HUES6 (cell line): ENCODE data around the gene DCC.

Experiments
- H3K27ac ChIP-seq: 2 replicates; pipeline ENCODE4 v1.7.0; 2013; ENCODE audit warnings: low read depth, mild to moderate bottlenecking, low read length, inconsistent platforms
- H3K27me3 ChIP-seq: 2 replicates; pipeline ENCODE4 v1.6.1; 2013; ENCODE audit warnings: low read length; ENCODE audit not compliant: control insufficient read depth, insufficient read depth
- H3K36me3 ChIP-seq: 2 replicates; pipeline ENCODE4 v1.6.1; 2013; ENCODE audit warnings: low read length; ENCODE audit not compliant: control insufficient read depth, insufficient read depth
- H3K4me1 ChIP-seq: 2 replicates; pipeline ENCODE4 v1.6.1; 2013; ENCODE audit warnings: low read length; ENCODE audit not compliant: control insufficient read depth, insufficient read depth
- H3K4me3 ChIP-seq: 2 replicates; pipeline ENCODE4 v1.5.1; 2013; ENCODE audit warnings: low read depth, low read length
- H3K9ac ChIP-seq: one replicate; pipeline ENCODE4 v1.6.1; 2013; ENCODE audit warnings: mild to moderate bottlenecking, low read length
- H3K9me3 ChIP-seq: 2 replicates; pipeline ENCODE4 v1.6.1; 2013; ENCODE audit warnings: low read depth, low read length; ENCODE audit not compliant: control insufficient read depth, insufficient read depth

DCC gene

GRCh38 chr18:52845036-52845435, 505.0 kb downstream of the DCC start:
- H3K9ac ChIP-seq = no peak overlapping the region
- no peaks in the 10 kb centered on the region for H3K27me3 ChIP-seq
- H3K4me1 ChIP-seq = no peaks in the 10 kb centered on the region
- no peaks in the 10 kb centered on the region for H3K36me3 ChIP-seq
- no peak overlapping the region for H3K27ac ChIP-seq
- no peaks in the 10 kb centered on the region for H3K9me3 ChIP-seq
- no peak overlapping the region for H3K4me3 ChIP-seq

GRCh38 chr18:52850031-52850560, 510.1 kb downstream of the DCC start:
- H3K9me3 ChIP-seq = no peaks in the 10 kb centered on the region
- H3K27me3 ChIP-seq = no peaks in the 10 kb centered on the region
- no peaks in the 10 kb centered on the region for H3K36me3 ChIP-seq
- H3K4me3 ChIP-seq = no peak overlapping the region
- H3K27ac ChIP-seq = no peak overlapping the region
- no peak overlapping the region for H3K9ac ChIP-seq
- H3K4me1 ChIP-seq = no peaks in the 10 kb centered on the region

DNA sequence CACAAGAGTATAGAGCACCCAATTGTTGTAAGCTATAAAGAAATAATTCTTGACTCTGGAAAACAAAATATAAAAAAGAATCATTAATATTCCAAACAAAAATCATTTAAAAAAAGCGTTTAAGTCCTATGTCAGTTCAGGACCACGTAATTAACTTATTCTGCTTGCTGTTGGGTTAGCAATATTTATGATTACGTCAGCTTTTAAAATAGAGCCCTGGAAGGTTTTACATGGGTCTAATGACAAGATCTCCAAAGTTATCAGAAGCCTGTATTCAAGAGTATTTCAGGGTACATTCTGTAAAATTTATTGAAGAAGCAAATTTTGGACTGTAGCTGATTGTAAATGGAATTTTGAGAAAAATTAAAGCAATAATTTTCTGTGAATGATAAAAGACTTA, 521.6 kb downstream of the DCC start:
- no peak overlapping the region for H3K27ac ChIP-seq
- no peak overlapping the region for H3K9ac ChIP-seq
- no peaks in the 10 kb centered on the region for H3K4me1 ChIP-seq
- no peaks in the 10 kb centered on the region for H3K36me3 ChIP-seq
- no peaks in the 10 kb centered on the region for H3K27me3 ChIP-seq
- H3K9me3 ChIP-seq = no peaks in the 10 kb centered on the region
- no peak overlapping the region for H3K4me3 ChIP-seq

DNA sequence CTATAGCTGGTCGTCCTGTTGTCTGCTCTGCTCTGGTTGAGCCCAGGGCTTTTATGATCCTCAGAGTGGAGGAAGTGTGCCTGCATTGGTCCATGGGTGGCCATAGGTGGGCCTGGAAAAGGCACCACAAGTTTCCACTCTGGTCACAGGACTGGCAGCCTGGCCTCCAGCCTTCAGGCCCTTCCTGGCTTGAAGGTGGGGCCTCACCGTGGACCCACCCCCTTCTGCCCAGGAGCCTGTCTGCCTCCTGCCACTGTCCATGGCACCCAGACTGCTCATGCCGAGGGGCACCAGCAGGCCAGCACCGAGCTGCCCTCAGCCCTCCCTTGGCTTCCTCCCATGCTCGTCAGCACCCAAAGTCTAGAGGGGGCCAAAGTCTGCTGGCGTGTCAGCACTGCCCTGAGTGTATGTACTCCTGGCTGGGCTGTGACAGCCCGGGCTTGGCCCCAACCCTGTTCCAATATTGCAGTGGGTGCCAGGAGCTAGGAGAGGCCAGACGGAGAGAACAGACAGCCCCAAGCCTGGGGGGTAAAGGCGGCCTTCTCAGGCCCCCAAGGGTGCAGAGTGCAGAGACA, 529.4 kb downstream of the DCC start:
- H3K9me3 ChIP-seq = no peaks in the 10 kb centered on the region

DNA sequence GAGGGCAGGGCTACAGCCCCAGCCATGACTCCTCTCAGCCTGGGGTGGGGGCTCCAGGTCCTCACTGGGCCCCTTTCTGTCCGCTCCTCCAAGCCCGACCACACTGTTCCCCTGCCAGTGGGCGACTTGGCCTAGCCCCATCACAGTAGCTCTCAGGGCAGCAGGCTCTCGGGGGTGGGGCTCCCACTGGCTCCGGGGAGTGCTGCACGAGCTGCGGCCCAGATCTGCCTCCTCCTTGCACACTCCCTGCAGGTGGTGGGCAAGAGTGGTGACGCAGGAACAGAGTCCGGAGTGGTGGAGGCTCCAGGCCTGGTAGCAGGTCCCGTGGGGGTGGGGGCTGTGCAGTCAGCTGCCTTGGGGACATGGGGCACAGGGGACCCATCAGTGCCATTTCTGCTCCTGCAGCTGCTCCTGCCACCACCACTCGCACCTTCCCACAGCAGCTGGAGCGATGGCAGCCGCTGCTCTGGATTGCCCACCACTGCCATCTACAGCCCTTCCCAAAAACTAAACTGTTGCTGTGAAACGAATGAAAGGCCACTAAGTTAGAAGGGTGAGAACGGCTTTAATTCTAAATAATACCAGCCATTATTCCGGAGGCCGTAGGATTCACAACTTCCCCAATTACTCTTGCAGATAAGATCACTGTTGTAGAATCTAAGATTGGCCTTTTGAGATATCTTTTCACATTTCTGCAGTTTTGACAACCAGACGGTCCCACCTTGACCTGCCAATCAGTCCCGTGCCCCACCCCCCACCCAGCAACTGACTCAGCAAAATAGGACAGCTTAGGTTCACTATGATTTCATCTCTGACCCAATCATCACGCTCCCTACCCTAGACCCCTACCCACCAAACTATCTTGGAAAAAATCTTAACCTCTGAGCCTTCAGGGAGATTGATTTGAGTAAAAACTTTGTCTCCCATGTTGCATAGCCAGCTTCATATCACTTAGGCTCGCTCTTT, 530.2 kb downstream of the DCC start:
- H3K9me3 ChIP-seq = no peaks in the 10 kb centered on the region
- no peak overlapping the region for H3K9ac ChIP-seq
- no peak overlapping the region for H3K27ac ChIP-seq
- peaks cover 5% of the 10 kb centered on the region; the same call in 1 of the 2 replicates for H3K4me1 ChIP-seq
- H3K27me3 ChIP-seq = no peaks in the 10 kb centered on the region
- H3K36me3 ChIP-seq = no peaks in the 10 kb centered on the region
- H3K4me3 ChIP-seq = no peak overlapping the region

More for the DNA sequence above, 529.4 kb downstream of the DCC start:
- Histone ChIP-seq H3K4me3 (no peak overlapping the region), H3K27ac (no peak overlapping the region), H3K27me3 (no peaks in the 10 kb centered on the region), H3K9ac (no peak overlapping the region), H3K36me3 (no peaks in the 10 kb centered on the region), H3K4me1 (peaks cover 5% of the 10 kb centered on the region; the same call in 1 of the 2 replicates)

GRCh38 chr18:52874774-52875173, 534.8 kb downstream of the DCC start:
- Histone ChIP-seq H3K36me3 (no peaks in the 10 kb centered on the region), H3K4me3 (no peak overlapping the region), H3K27me3 (no peaks in the 10 kb centered on the region), H3K9me3 (no peaks in the 10 kb centered on the region), H3K9ac (no peak overlapping the region), H3K4me1 (peaks cover 5% of the 10 kb centered on the region; the same call in 1 of the 2 replicates), H3K27ac (no peak overlapping the region)

- H3K9ac ChIP-seq = no peak overlapping the region
Observed at GRCh38 chr18:52875725-52876124, 535.7 kb downstream of the DCC start.

DNA sequence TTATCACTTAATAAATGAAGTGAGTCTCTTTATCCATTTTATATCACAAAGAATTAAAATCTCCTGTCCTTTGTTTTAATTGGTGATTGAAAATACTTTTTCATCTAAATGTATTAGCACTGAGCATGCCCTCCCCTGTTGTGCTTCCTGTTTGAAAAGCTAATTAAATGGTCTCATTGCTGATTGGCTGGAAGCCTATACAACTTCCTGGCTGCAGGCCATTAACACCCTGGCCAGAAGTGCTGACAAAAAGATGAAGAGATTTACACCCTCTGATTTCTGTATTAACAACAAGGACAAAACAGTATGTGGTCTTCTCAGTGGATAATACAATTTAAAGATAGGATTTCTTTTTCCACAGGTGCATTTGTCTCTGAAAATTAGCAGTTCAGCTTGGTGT, 548.0 kb downstream of the DCC start:
- Histone ChIP-seq H3K4me3 (no peak overlapping the region), H3K9ac (no peak overlapping the region), H3K4me1 (no peaks in the 10 kb centered on the region), H3K27ac (no peak overlapping the region), H3K9me3 (no peaks in the 10 kb centered on the region), H3K36me3 (no peaks in the 10 kb centered on the region), H3K27me3 (no peaks in the 10 kb centered on the region)

More at GRCh38 chr18:52875725-52876124, 535.7 kb downstream of the DCC start:
- H3K36me3 ChIP-seq = no peaks in the 10 kb centered on the region
- no peak overlapping the region for H3K27ac ChIP-seq
- no peak overlapping the region for H3K4me3 ChIP-seq
- H3K27me3 ChIP-seq = no peaks in the 10 kb centered on the region
- peaks cover 1% of the 10 kb centered on the region; the same call in 1 of the 2 replicates for H3K4me1 ChIP-seq
- no peaks in the 10 kb centered on the region for H3K9me3 ChIP-seq

- no peaks in the 10 kb centered on the region for H3K9me3 ChIP-seq
- H3K36me3 ChIP-seq = no peaks in the 10 kb centered on the region
- H3K27ac ChIP-seq = no peak overlapping the region
- no peak overlapping the region for H3K9ac ChIP-seq
- H3K27me3 ChIP-seq = no peaks in the 10 kb centered on the region
- H3K4me1 ChIP-seq = no peaks in the 10 kb centered on the region; the same call in 1 of the 2 replicates
- no peak overlapping the region for H3K4me3 ChIP-seq
Observed at GRCh38 chr18:52894801-52895200, 554.8 kb downstream of the DCC start.

- H3K4me3 ChIP-seq = no peak overlapping the region
- H3K27me3 ChIP-seq = no peaks in the 10 kb centered on the region
- no peak overlapping the region for H3K27ac ChIP-seq
Observed at GRCh38 chr18:52897611-52898484, 557.9 kb downstream of the DCC start.

More at GRCh38 chr18:52897611-52898484, 557.9 kb downstream of the DCC start:
- H3K36me3 ChIP-seq = no peaks in the 10 kb centered on the region
- H3K9ac ChIP-seq = no peak overlapping the region
- H3K4me1 ChIP-seq = no peaks in the 10 kb centered on the region; the same call in 1 of the 2 replicates
- H3K9me3 ChIP-seq = no peaks in the 10 kb centered on the region
